Neural crest cell (in vitro differentiated cells): ENCODE measurements around the gene WDR18. TPM values are rescaled to one million over a fixed set of nuclear protein-coding genes. Genes with fewer than 3 reads are reported as not detected.
"Not testable (repeated sequence)": the region's sequence is repeated elsewhere in the genome, so short reads cannot be mapped to it uniquely, and the experiment has no call there.

ENCODE experiments used
- DNase-seq: peaks from one replicate; pipeline ENCODE4 v3.0.0; 2021; ENCODE audit warnings: low read depth, mixed read lengths, low spot score
- H3K27ac Mint-ChIP-seq: one replicate; pipeline ENCODE4 v1.8.0; 2021; ENCODE audit warnings: mild to moderate bottlenecking, mixed read lengths; ENCODE audit not compliant: unreplicated experiment
- H3K27me3 Mint-ChIP-seq: 2 replicates; pipeline ENCODE4 v1.8.0; 2021; ENCODE audit warnings: low read depth, mild to moderate bottlenecking, mixed read lengths
- H3K36me3 Mint-ChIP-seq: 2 replicates; pipeline ENCODE4 v1.8.0; 2021; ENCODE audit warnings: low read depth, mild to moderate bottlenecking, mixed read lengths
- H3K4me1 Mint-ChIP-seq: 2 replicates; pipeline ENCODE4 v1.8.0; 2021; ENCODE audit warnings: mixed read lengths
- H3K4me3 Mint-ChIP-seq: one replicate; pipeline ENCODE4 v1.8.0; 2021; ENCODE audit warnings: mild to moderate bottlenecking, mixed read lengths
- H3K9me3 Mint-ChIP-seq: 2 replicates; pipeline ENCODE4 v1.8.0; 2021; ENCODE audit warnings: mixed read lengths
- CTCF ChIP-seq: fragments of 200-600 bp; sonication (generic); conservative IDR thresholded peaks from 2 replicates; pipeline ENCODE4 v1.5.0; 2021; ENCODE audit warnings: antibody characterized with exemption, mild to moderate bottlenecking
- total RNA-seq: library from RNA; stranded (reverse); gene quantifications from 2 replicates; pipeline ENCODE4 v1.2.1, GENCODE V29; 2021

WDR18 gene
- total RNA-seq, 1 donor from 2014 or later, result 65.2 TPM

GRCh38 chr19:955803-956765 lies 28.1 kb upstream of the WDR18 start:
- no peak for DNase-seq
- Mint-ChIP-seq H3K27me3 (peaks cover 27% of the 10 kb centered on the region), H3K4me3 (no peak overlapping the region), H3K9me3 (no peaks in the 10 kb centered on the region), H3K36me3 (no peaks in the 10 kb centered on the region), H3K27ac (no peak overlapping the region), H3K4me1 (peaks cover 20% of the 10 kb centered on the region)
- no peak for TF ChIP-seq CTCF

- DNase-seq, result no peak
- Mint-ChIP-seq H3K27ac (no peak overlapping the region), H3K27me3 (peaks cover 23% of the 10 kb centered on the region), H3K36me3 (no peaks in the 10 kb centered on the region), H3K9me3 (no peaks in the 10 kb centered on the region), H3K4me3 (no peak overlapping the region), H3K4me1 (peaks cover 17% of the 10 kb centered on the region)
- no peak for TF ChIP-seq CTCF
Observed at GRCh38 chr19:956766-957440, 27.2 kb upstream of the WDR18 start.

- not testable (repeated sequence) for H3K36me3 Mint-ChIP-seq, H3K9me3 Mint-ChIP-seq, DNase-seq, H3K4me3 Mint-ChIP-seq, H3K27ac Mint-ChIP-seq
- Mint-ChIP-seq H3K27me3 (peaks cover 21% of the 10 kb centered on the region), H3K4me1 (peaks cover 21% of the 10 kb centered on the region)
Observed at GRCh38 chr19:957578-957977, 26.6 kb upstream of the WDR18 start.

- Mint-ChIP-seq H3K36me3 (no peaks in the 10 kb centered on the region), H3K4me1 (peaks cover 16% of the 10 kb centered on the region), H3K4me3 (no peak overlapping the region), H3K9me3 (no peaks in the 10 kb centered on the region), H3K27ac (no peak overlapping the region), H3K27me3 (peaks cover 15% of the 10 kb centered on the region)
- no peak for TF ChIP-seq CTCF
- no peak for DNase-seq
Observed at GRCh38 chr19:958967-959855, 24.9 kb upstream of the WDR18 start.

GRCh38 chr19:960020-960419 lies 24.1 kb upstream of the WDR18 start:
- peaks cover 16% of the 10 kb centered on the region for H3K4me1 Mint-ChIP-seq
- no peaks in the 10 kb centered on the region for H3K9me3 Mint-ChIP-seq
- peaks cover 3% of the 10 kb centered on the region for H3K36me3 Mint-ChIP-seq
- no peak for DNase-seq
- H3K27ac Mint-ChIP-seq, result no peak overlapping the region
- TF ChIP-seq CTCF, result no peak
- peaks cover 15% of the 10 kb centered on the region for H3K27me3 Mint-ChIP-seq
- no peak overlapping the region for H3K4me3 Mint-ChIP-seq
